CD8-positive, alpha-beta memory T cell (primary cell): ENCODE results near the gene CCDC86. TPM values are rescaled to one million over a fixed set of nuclear protein-coding genes. Genes with fewer than 3 reads are reported as not detected.
"Not testable (repeated sequence)": the region's sequence is repeated elsewhere in the genome, so short reads cannot be mapped to it uniquely, and the experiment has no call there.

Experiments used
- CTCF ChIA-PET: fragments of 350-600 bp; sonication (Branson Sonifier 250); formaldehyde crosslinking; loops from one replicate; lab custom pipeline; 2021; ENCODE audit warnings: antibody characterized with exemption; lab: Charles Lee
- POLR2A ChIA-PET: fragments of 350-600 bp; sonication (Branson Sonifier 250); formaldehyde crosslinking; loops from one replicate; lab custom pipeline; 2021; ENCODE audit warnings: antibody characterized with exemption; lab: Charles Lee
- DNase-seq, 5 donors: peaks; one replicate each; pipeline versions ENCODE4 v3.0.0 to v3.0.0-alpha.2; 2020 to 2022; ENCODE audit warnings: mixed read lengths in 1 of 5
- H3K27ac ChIP-seq: one replicate; pipeline ENCODE4 v1.7.0; 2013; ENCODE audit warnings: low read depth, mild to moderate bottlenecking, low read length, moderate library complexity
- H3K27me3 ChIP-seq: 2 replicates; pipeline ENCODE4 v1.7.0; 2013; ENCODE audit warnings: low read length, mild to moderate bottlenecking; ENCODE audit not compliant: insufficient read depth, poor library complexity, severe bottlenecking
- H3K36me3 ChIP-seq: 2 replicates; pipeline ENCODE4 v1.7.0; 2013; ENCODE audit warnings: mild to moderate bottlenecking, low read length, moderate library complexity; ENCODE audit not compliant: insufficient read depth
- H3K4me1 ChIP-seq: 2 replicates; pipeline ENCODE4 v1.7.0; 2013; ENCODE audit warnings: mild to moderate bottlenecking, low read length, moderate library complexity; ENCODE audit not compliant: insufficient read depth
- H3K4me3 ChIP-seq: 2 replicates; pipeline ENCODE4 v1.7.0; 2013; ENCODE audit warnings: mild to moderate bottlenecking, low read length
- H3K9me3 ChIP-seq: 2 replicates; pipeline ENCODE4 v1.7.0; 2013; ENCODE audit warnings: mild to moderate bottlenecking, low read length
- H3K27ac Mint-ChIP-seq, 8 donors: one replicate each; pipeline ENCODE4 v1.8.0; 2020 to 2021; ENCODE audit warnings: mixed read lengths in 8 of 8, mild to moderate bottlenecking in 6 of 8, inconsistent platforms in 3 of 8, moderate library complexity in 3 of 8
- H3K27me3 Mint-ChIP-seq, 2 donors: one replicate each; pipeline ENCODE4 v1.8.0; 2020 to 2021; ENCODE audit warnings: mixed read lengths in 2 of 2, mild to moderate bottlenecking in 1 of 2, moderate library complexity in 1 of 2
- H3K36me3 Mint-ChIP-seq, 3 donors: one replicate each; pipeline ENCODE4 v1.8.0; 2020 to 2021; ENCODE audit warnings: mixed read lengths in 3 of 3, inconsistent platforms in 1 of 3, mild to moderate bottlenecking in 1 of 3
- H3K4me1 Mint-ChIP-seq, 3 donors: one replicate each; pipeline ENCODE4 v1.8.0; 2020 to 2021; ENCODE audit warnings: mixed read lengths in 3 of 3, inconsistent platforms in 1 of 3, mild to moderate bottlenecking in 1 of 3
- H3K4me3 Mint-ChIP-seq, 7 donors: one replicate each; pipeline ENCODE4 v1.8.0; 2020 to 2021; ENCODE audit warnings: mixed read lengths in 7 of 7, mild to moderate bottlenecking in 6 of 7, moderate library complexity in 4 of 7, inconsistent platforms in 2 of 7
- H3K9me3 Mint-ChIP-seq, 5 donors: one replicate each; pipeline ENCODE4 v1.8.0; 2020 to 2022; ENCODE audit warnings: mixed read lengths in 5 of 5, mild to moderate bottlenecking in 3 of 5, moderate library complexity in 2 of 5, inconsistent platforms in 1 of 5
- polyA plus RNA-seq: library from polyadenylated mRNA; unstranded; fragments of 300-500 nt; fragmentation: Illumina TruSeq; gene quantifications from one replicate; pipeline ENCODE4 v1.2.3, GENCODE V29; 2021
- total RNA-seq, 2 experiments: library from RNA; stranded (reverse); gene quantifications; one replicate each; pipeline ENCODE4 v1.2.3, GENCODE V29; 2021

The CCDC86 gene
- total and polyA plus RNA-seq, 3 experiments from 2014 or later = 21.8 to 124 (median 122) TPM

DNA sequence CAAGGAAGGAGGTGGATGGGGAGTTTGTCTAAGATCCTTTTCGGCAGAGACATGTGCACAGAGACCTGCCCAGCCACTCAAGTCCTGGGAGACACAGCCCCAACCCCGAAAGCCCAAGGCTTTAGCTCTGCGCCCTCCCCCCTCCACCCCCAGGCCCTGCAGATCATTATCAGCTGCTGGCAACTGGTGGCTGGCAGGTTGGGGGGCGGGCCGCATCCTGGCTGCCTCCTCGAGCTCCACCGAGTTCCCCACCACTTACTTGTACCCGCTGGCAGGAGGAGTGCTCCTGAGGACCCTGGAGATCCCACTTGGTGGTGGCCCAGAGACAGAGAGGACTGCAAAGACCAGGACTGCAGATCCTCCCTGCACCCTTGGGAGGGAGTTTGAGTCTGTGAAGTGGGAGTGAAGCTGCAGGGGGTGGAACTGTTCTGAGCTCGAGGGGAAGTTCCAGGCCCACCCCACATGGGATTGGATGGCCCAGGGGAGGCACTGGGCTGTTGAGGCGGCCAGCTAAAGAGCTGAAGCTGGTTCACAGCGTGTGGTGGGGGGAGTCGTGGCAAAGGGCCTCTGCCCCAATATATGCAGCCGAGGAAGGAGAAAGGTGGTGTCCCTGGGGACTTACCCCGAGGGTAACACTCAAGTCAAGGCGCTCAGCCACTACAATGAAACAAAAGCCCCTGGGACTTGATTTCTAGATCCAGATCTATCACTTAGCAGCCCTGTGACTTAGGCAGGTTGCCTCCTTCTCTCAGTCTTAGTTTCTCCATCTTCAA, 19.9 kb upstream of the CCDC86 start:
- CTCF ChIA-PET = interaction anchor here (3.2 kb wide), 1 partner anchor 10 kb away, joined by 17 read pairs; no protein-coding TSS in a partner anchor
- Mint-ChIP-seq H3K36me3 (peaks cover 0 to 6% (median 0%) of the 10 kb centered on the region in 3 donors), H3K9me3 (peaks cover under 1 to 6% (median 5%) of the 10 kb centered on the region in 5 donors), H3K27me3 (peaks cover 3 to 11% of the 10 kb centered on the region in 2 donors), H3K4me1 (no peaks in the 10 kb centered on the region), H3K4me3 (no peak overlapping the region), H3K27ac (no peak overlapping the region)
- no peaks in the 10 kb centered on the region for H3K9me3 ChIP-seq
- no peak for DNase-seq
- H3K27me3 ChIP-seq = no peaks in the 10 kb centered on the region
- H3K4me1 ChIP-seq = no peaks in the 10 kb centered on the region
- no peaks in the 10 kb centered on the region for H3K36me3 ChIP-seq
- POLR2A ChIA-PET = no interaction called here
- H3K27ac ChIP-seq = no peak overlapping the region
- no peak overlapping the region for H3K4me3 ChIP-seq

DNA sequence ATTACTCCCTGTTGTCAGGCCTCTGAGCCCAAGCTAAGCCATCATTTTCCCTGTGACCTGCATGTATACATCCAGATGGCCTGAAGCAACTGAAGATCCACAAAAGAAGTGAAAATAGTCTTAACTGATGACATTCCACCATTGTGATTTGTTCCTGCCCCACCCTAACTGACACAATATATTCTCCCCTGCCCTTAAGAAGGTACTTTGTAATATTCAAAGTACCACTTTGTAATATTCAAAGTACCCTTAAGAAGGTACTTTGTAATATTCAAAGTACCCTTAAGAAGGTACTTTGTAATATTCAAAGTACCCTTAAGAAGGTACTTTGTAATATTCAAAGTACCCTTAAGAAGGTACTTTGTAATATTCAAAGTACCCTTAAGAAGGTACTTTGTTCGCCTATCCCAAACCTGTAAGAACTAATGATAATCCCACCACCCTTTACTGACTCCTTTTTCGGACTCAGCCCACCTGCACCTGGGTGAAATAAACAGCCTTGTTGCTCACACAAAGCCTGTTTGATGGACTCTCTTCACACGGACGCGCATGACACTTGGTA, 18.1 kb upstream of the CCDC86 start:
- POLR2A ChIA-PET, H3K27ac ChIP-seq, H3K9me3 Mint-ChIP-seq, DNase-seq, H3K36me3 ChIP-seq, H3K27me3 ChIP-seq, H3K4me3 ChIP-seq, H3K27me3 Mint-ChIP-seq, CTCF ChIA-PET, H3K4me1 ChIP-seq, H3K9me3 ChIP-seq, H3K36me3 Mint-ChIP-seq, H3K4me3 Mint-ChIP-seq, H3K4me1 Mint-ChIP-seq: not testable (repeated sequence)
- H3K27ac Mint-ChIP-seq = peak overlapping the region in 1 of 8 donors; percentile 35

DNA sequence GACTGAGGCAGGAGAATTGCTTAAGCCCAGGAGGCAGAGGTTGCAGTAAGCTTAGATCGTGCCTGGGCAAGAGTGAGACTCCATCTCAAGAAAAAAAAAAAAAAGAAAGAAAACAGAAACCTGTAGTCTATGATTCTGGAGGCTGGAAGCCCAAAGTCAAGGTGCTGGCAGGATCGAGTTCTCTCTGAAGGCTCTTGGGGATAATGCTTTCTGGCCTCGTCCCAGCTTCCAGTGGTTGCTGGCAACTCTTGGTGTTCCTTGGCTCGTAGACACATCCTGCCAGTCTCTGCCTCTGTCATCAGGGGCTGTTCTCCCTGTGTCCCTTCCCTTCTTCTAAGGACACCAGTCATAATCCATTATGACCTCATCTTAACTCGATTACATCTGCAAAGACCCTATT, 16.8 kb upstream of the CCDC86 start:
- CTCF ChIA-PET = interaction anchor here (1.0 kb wide), 1 partner anchor 11 kb away, joined by 3 read pairs; no protein-coding TSS in a partner anchor
- no peaks in the 10 kb centered on the region for H3K9me3 Mint-ChIP-seq

GRCh38 chr11:60825790-60826189, 16.1 kb upstream of the CCDC86 start:
- POLR2A ChIA-PET = no interaction called here

More for the DNA sequence above, 16.8 kb upstream of the CCDC86 start:
- POLR2A ChIA-PET = interaction anchor here (0.5 kb wide), 1 partner anchor 101 kb away, joined by 3 read pairs; no protein-coding TSS in a partner anchor
- Histone ChIP-seq H3K27ac (no peak overlapping the region), H3K9me3 (no peaks in the 10 kb centered on the region), H3K36me3 (no peaks in the 10 kb centered on the region), H3K4me1 (no peaks in the 10 kb centered on the region), H3K4me3 (no peak overlapping the region), H3K27me3 (no peaks in the 10 kb centered on the region)
- DNase-seq = no peak
- H3K36me3 Mint-ChIP-seq = no peaks in the 10 kb centered on the region
- H3K4me1 Mint-ChIP-seq = no peaks in the 10 kb centered on the region
- H3K27me3 Mint-ChIP-seq = peaks cover 2 to 8% of the 10 kb centered on the region in 2 donors
- H3K4me3 Mint-ChIP-seq = no peak overlapping the region
- no peak overlapping the region for H3K27ac Mint-ChIP-seq

GRCh38 chr11:60830478-60831142, 11.3 kb upstream of the CCDC86 start:
- no peak overlapping the region for H3K27ac ChIP-seq
- no peaks in the 10 kb centered on the region for H3K4me1 ChIP-seq
- H3K27ac Mint-ChIP-seq = peak overlapping the region in 3 of 8 donors; percentile 58 to 86 (median 60)
- no peaks in the 10 kb centered on the region for H3K27me3 ChIP-seq
- H3K27me3 Mint-ChIP-seq = peaks cover 12 to 29% of the 10 kb centered on the region in 2 donors
- peak in 1 of 5 donors; percentile 9 for DNase-seq
- peaks cover 0 to 3% (median 0%) of the 10 kb centered on the region in 3 donors for H3K4me1 Mint-ChIP-seq
- peak overlapping the region in 2 of 7 donors; percentile 54 to 83 for H3K4me3 Mint-ChIP-seq
- no peaks in the 10 kb centered on the region for H3K9me3 ChIP-seq
- no peak overlapping the region for H3K4me3 ChIP-seq
- ChIA-PET CTCF (interaction anchor here (0.9 to 3.2 kb wide), 28 partner anchors 9 to 562 kb away, joined by 3 to 64 read pairs (median 5); partner anchors contain the start of genes CCDC86, PRPF19, TMEM109 and TMEM216), POLR2A (interaction anchor here (1.0 to 1.7 kb wide), 2 partner anchors 57 to 76 kb away, joined by 4 read pairs; partner anchors contain the start of gene PRPF19)
- no peaks in the 10 kb centered on the region for H3K9me3 Mint-ChIP-seq
- H3K36me3 ChIP-seq = no peaks in the 10 kb centered on the region
- H3K36me3 Mint-ChIP-seq = peaks cover 0 to 2% (median 0%) of the 10 kb centered on the region in 3 donors

More at GRCh38 chr11:60825790-60826189, 16.1 kb upstream of the CCDC86 start:
- no peaks in the 10 kb centered on the region for H3K9me3 ChIP-seq
- H3K4me1 Mint-ChIP-seq = no peaks in the 10 kb centered on the region
- no peak overlapping the region for H3K4me3 ChIP-seq
- H3K4me3 Mint-ChIP-seq = no peak overlapping the region
- H3K4me1 ChIP-seq = no peaks in the 10 kb centered on the region
- DNase-seq = no peak
- no peaks in the 10 kb centered on the region for H3K36me3 ChIP-seq
- H3K9me3 Mint-ChIP-seq = no peaks in the 10 kb centered on the region
- H3K27ac ChIP-seq = no peak overlapping the region
- H3K27ac Mint-ChIP-seq = no peak overlapping the region
- H3K27me3 ChIP-seq = no peaks in the 10 kb centered on the region
- CTCF ChIA-PET = interaction anchor here (1.1 kb wide), 1 partner anchor 362 kb away, joined by 3 read pairs; no protein-coding TSS in a partner anchor
- H3K27me3 Mint-ChIP-seq = peaks cover 4 to 10% of the 10 kb centered on the region in 2 donors
- no peaks in the 10 kb centered on the region for H3K36me3 Mint-ChIP-seq

DNA sequence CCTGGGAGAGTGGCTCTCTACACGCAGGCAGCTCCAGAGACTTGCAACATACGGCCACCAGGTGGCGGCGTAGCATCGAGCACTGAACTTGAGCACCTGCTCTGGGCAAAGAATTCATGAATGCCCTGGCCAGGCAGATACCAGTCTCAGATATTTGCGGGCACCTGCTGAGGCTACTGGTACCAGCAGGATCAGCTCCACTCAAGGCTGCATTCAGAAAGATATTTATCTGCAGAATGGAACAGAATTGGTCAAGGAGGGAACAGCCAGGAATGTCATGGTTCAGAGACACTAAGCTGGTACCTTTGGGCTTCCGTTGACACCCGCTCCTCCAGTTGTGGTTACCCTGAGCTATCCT, 10.8 kb upstream of the CCDC86 start:
- POLR2A ChIA-PET = interaction anchor here (1.0 to 1.7 kb wide), 2 partner anchors 56 to 75 kb away, joined by 4 read pairs; partner anchors contain the start of gene PRPF19
- Histone ChIP-seq H3K9me3 (no peaks in the 10 kb centered on the region), H3K36me3 (no peaks in the 10 kb centered on the region), H3K4me1 (no peaks in the 10 kb centered on the region), H3K27ac (no peak overlapping the region), H3K4me3 (no peak overlapping the region), H3K27me3 (no peaks in the 10 kb centered on the region)
- CTCF ChIA-PET = interaction anchor here (0.6 to 3.2 kb wide), 33 partner anchors 10 to 562 kb away, joined by 3 to 64 read pairs (median 4); partner anchors contain the start of genes CCDC86, PRPF19, TMEM109 and TMEM216
- peaks cover 0 to 3% (median 0%) of the 10 kb centered on the region in 3 donors for H3K4me1 Mint-ChIP-seq
- peak overlapping the region in 3 of 8 donors; percentile 58 to 86 (median 60) for H3K27ac Mint-ChIP-seq
- no peaks in the 10 kb centered on the region for H3K9me3 Mint-ChIP-seq
- peaks cover 0 to 2% (median 0%) of the 10 kb centered on the region in 3 donors for H3K36me3 Mint-ChIP-seq
- H3K27me3 Mint-ChIP-seq = peaks cover 12 to 29% of the 10 kb centered on the region in 2 donors
- DNase-seq = peak; percentile 58 to 86 (median 71)
- peak overlapping the region in 2 of 7 donors; percentile 54 to 83 for H3K4me3 Mint-ChIP-seq

DNA sequence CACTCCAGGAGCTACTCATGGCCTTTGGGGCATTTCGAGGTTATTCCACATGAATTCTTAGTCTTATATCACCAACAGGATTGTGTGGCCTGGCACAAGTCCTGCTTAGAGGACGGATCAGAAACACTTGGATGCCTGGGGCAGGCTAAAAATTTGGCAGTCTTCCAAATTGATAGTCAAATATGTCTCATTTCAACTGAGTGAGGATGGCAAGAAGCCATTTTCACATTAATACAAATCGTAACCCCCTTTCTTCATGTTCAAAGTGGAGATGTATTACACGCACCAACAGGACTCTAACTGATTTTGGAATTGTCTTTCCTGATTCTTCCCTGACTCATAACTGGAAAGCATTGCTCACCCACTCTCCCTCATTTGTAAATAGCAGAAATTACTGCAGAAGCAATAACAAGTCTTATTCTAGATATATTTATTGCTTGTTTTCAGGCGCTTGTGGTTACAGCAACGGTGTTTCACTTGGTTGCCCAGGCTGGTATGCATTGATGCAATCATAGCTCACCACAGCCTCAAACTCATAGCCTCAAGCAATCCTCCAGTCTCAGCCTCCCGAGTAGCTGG, 10.3 kb upstream of the CCDC86 start:
- H3K9me3 Mint-ChIP-seq = no peaks in the 10 kb centered on the region
- no peak overlapping the region for H3K27ac Mint-ChIP-seq
- Histone ChIP-seq H3K27me3 (no peaks in the 10 kb centered on the region), H3K36me3 (no peaks in the 10 kb centered on the region), H3K27ac (no peak overlapping the region), H3K9me3 (no peaks in the 10 kb centered on the region), H3K4me3 (no peak overlapping the region), H3K4me1 (no peaks in the 10 kb centered on the region)
- H3K4me3 Mint-ChIP-seq = no peak overlapping the region
- peaks cover 0 to 3% (median 0%) of the 10 kb centered on the region in 3 donors for H3K4me1 Mint-ChIP-seq
- H3K36me3 Mint-ChIP-seq = peaks cover 0 to 2% (median 0%) of the 10 kb centered on the region in 3 donors
- H3K27me3 Mint-ChIP-seq = peaks cover 12 to 29% of the 10 kb centered on the region in 2 donors
- CTCF ChIA-PET = interaction anchor here (0.6 to 3.2 kb wide), 31 partner anchors 10 to 561 kb away, joined by 3 to 64 read pairs (median 4); partner anchors contain the start of genes CCDC86, PRPF19, TMEM109 and TMEM216
- no peak for DNase-seq
- POLR2A ChIA-PET = interaction anchor here (1.0 to 1.7 kb wide), 2 partner anchors 56 to 75 kb away, joined by 4 read pairs; partner anchors contain the start of gene PRPF19
